IMR-90 (cell line): Measurements from ENCODE around the gene CYP4V2. TPM values are rescaled to one million over a fixed set of nuclear protein-coding genes. Genes with fewer than 3 reads are reported as not detected.

Source experiments
- ATAC-seq: fragments of 200-7000 bp; cut with Tn5 transposase; 2 replicates; pipeline ENCODE4 v1.9.1; 2020; ENCODE audit warnings: low read depth, mild to moderate bottlenecking, moderate library complexity
- BruUV-seq: library from RNA; stranded (reverse); fragments of 400-500 nt; replicated peaks from 2 replicates; lab custom pipeline; 2021; lab: Mats Ljungman, UMichigan
- CTCF ChIA-PET: fragments of 300-600 bp; formaldehyde crosslinking; extraction: SDS; loops from one replicate; lab custom pipeline; 2021; ENCODE audit warnings: antibody characterized with exemption; lab: Yijun Ruan, JAX
- POLR2A ChIA-PET: fragments of 300-600 bp; sonication (Branson Sonifier 250); formaldehyde crosslinking; loops from one replicate; lab custom pipeline; 2022; ENCODE audit warnings: antibody characterized with exemption; ENCODE audit not compliant: unreplicated experiment; lab: Charles Lee
- DNase-seq: peaks from one replicate; pipeline ENCODE4 v3.0.0; 2013
- H2AFZ ChIP-seq: replicated peaks from 2 replicates; pipeline ENCODE3; 2013; ENCODE audit warnings: low read length, mild to moderate bottlenecking; ENCODE audit not compliant: poor library complexity
- H2AK5ac ChIP-seq: 2 replicates; pipeline ENCODE4 v1.6.1; 2013; ENCODE audit warnings: low read depth, low read length, inconsistent platforms
- H2AK9ac ChIP-seq: replicated peaks from 2 replicates; pipeline ENCODE3; 2013; ENCODE audit warnings: mild to moderate bottlenecking, low read depth, low read length, moderate library complexity; ENCODE audit not compliant: poor library complexity
- H2BK120ac ChIP-seq: 2 replicates; pipeline ENCODE4 v1.6.1; 2013; ENCODE audit warnings: low read depth, low read length, inconsistent platforms
- H2BK15ac ChIP-seq: 3 replicates; pipeline ENCODE4 v1.6.1; 2013; ENCODE audit warnings: low read depth, low read length, inconsistent platforms
- H2BK20ac ChIP-seq: 2 replicates; pipeline ENCODE4 v1.6.1; 2013; ENCODE audit warnings: low read depth, mild to moderate bottlenecking, inconsistent platforms, low read length, moderate library complexity
- H2BK5ac ChIP-seq: 2 replicates; pipeline ENCODE4 v1.6.1; 2013; ENCODE audit warnings: mild to moderate bottlenecking, low read depth, low read length, inconsistent platforms; ENCODE audit not compliant: poor library complexity, severe bottlenecking
- H3K14ac ChIP-seq: replicated peaks from 2 replicates; pipeline ENCODE4 v1.6.1; 2013; ENCODE audit warnings: low read depth, low read length, inconsistent platforms
- H3K18ac ChIP-seq: 2 replicates; pipeline ENCODE4 v1.6.1; 2013; ENCODE audit warnings: low read depth, low read length, control low read depth
- H3K23ac ChIP-seq: 2 replicates; pipeline ENCODE4 v1.6.1; 2013; ENCODE audit warnings: low read depth, low read length, inconsistent platforms
- H3K27ac ChIP-seq: 2 replicates; pipeline ENCODE4 v1.5.1; 2013; ENCODE audit warnings: mild to moderate bottlenecking, control low read depth, low read length; ENCODE audit not compliant: insufficient read depth
- H3K27me3 ChIP-seq: 2 replicates; pipeline ENCODE4 v1.6.1; 2013; ENCODE audit warnings: low read length; ENCODE audit not compliant: control insufficient read depth, insufficient read depth
- H3K36me3 ChIP-seq: 2 replicates; pipeline ENCODE4 v1.6.1; 2013; ENCODE audit warnings: low read length, mixed read lengths; ENCODE audit not compliant: control insufficient read depth, insufficient read depth
- H3K4ac ChIP-seq: 2 replicates; pipeline ENCODE4 v1.6.1; 2013; ENCODE audit warnings: low read depth, low read length, inconsistent platforms
- H3K4me1 ChIP-seq: 2 replicates; pipeline ENCODE4 v1.6.1; 2013; ENCODE audit warnings: low read length, mixed read lengths; ENCODE audit not compliant: control insufficient read depth, insufficient read depth
- H3K4me2 ChIP-seq: 2 replicates; pipeline ENCODE4 v1.6.1; 2013; ENCODE audit warnings: low read depth, mild to moderate bottlenecking, control low read depth, low read length, moderate library complexity
- H3K4me3 ChIP-seq: 2 replicates; pipeline ENCODE4 v1.5.1; 2013; ENCODE audit warnings: low read depth, mild to moderate bottlenecking, control low read depth, low read length, moderate library complexity; ENCODE audit not compliant: insufficient read depth
- H3K56ac ChIP-seq: 2 replicates; pipeline ENCODE4 v1.6.1; 2013; ENCODE audit warnings: low read length, inconsistent platforms; ENCODE audit not compliant: insufficient read depth; ENCODE audit errors: extremely low read depth
- H3K79me1 ChIP-seq, 2 experiments: 2 replicates each; pipeline ENCODE4 v1.6.1; 2013; ENCODE audit warnings: low read length in 2 of 2, inconsistent platforms in 1 of 2, low read depth in 1 of 2
- H3K9ac ChIP-seq: 2 replicates; pipeline ENCODE4 v1.6.1; 2013; ENCODE audit warnings: low read depth, low read length, control low read depth
- H3K9me1 ChIP-seq: 2 replicates; pipeline ENCODE4 v1.6.1; 2013; ENCODE audit warnings: low read length, inconsistent platforms; ENCODE audit not compliant: insufficient read depth
- H3K9me3 ChIP-seq: 2 replicates; pipeline ENCODE4 v1.6.1; 2013; ENCODE audit warnings: low read length; ENCODE audit not compliant: control insufficient read depth, insufficient read depth
- H4K20me1 ChIP-seq: 2 replicates; pipeline ENCODE4 v1.6.1; 2013; ENCODE audit warnings: low read length, inconsistent platforms; ENCODE audit not compliant: insufficient read depth
- H4K5ac ChIP-seq: 2 replicates; pipeline ENCODE4 v1.6.1; 2013; ENCODE audit warnings: mild to moderate bottlenecking, low read depth, low read length, control low read depth
- H4K8ac ChIP-seq, 2 experiments: 2 replicates each; pipeline ENCODE4 v1.6.1; 2013; ENCODE audit warnings: low read depth in 2 of 2, low read length in 2 of 2, control low read depth in 1 of 2, inconsistent platforms in 1 of 2
- H4K91ac ChIP-seq: 2 replicates; pipeline ENCODE4 v1.6.1; 2013; ENCODE audit warnings: low read depth, low read length, inconsistent platforms; ENCODE audit not compliant: insufficient read depth
- BHLHE40 ChIP-seq: fragments of 150-350 bp; IDR thresholded peaks from 2 replicates; pipeline ENCODE4 v1.6.1; 2016; ENCODE audit warnings: mild to moderate bottlenecking, low read depth, low read length
- CEBPB ChIP-seq: IDR thresholded peaks from 2 replicates; pipeline ENCODE4 v1.6.1; 2012; ENCODE audit warnings: low read depth, low read length, improper control_type of control experiment
- CHD1 ChIP-seq: IDR thresholded peaks from 2 replicates; pipeline ENCODE4 v1.6.1; 2012; ENCODE audit warnings: low read depth, low read length, improper control_type of control experiment
- CTCF ChIP-seq: conservative IDR thresholded peaks from 2 replicates; pipeline ENCODE4 v1.5.1; 2012; ENCODE audit warnings: mild to moderate bottlenecking, low read depth, low read length, improper control_type of control experiment
- ELK1 ChIP-seq: fragments of 150-350 bp; IDR thresholded peaks from 2 replicates; pipeline ENCODE4 v1.6.1; 2016; ENCODE audit warnings: low read depth, mild to moderate bottlenecking, low read length, moderate library complexity, borderline replicate concordance
- FOS ChIP-seq: fragments of 150-350 bp; IDR thresholded peaks from 2 replicates; pipeline ENCODE4 v1.6.1; 2016; ENCODE audit warnings: low read depth, low read length
- MAFK ChIP-seq: IDR thresholded peaks from 2 replicates; pipeline ENCODE4 v1.6.1; 2012; ENCODE audit warnings: low read depth, low read length, improper control_type of control experiment
- MAZ ChIP-seq: IDR thresholded peaks from 2 replicates; pipeline ENCODE4 v1.6.1; 2012; ENCODE audit warnings: low read depth, mild to moderate bottlenecking, low read length, improper control_type of control experiment, moderate library complexity, borderline replicate concordance
- MXI1 ChIP-seq: IDR thresholded peaks from 2 replicates; pipeline ENCODE4 v1.6.1; 2012; ENCODE audit warnings: low read depth, mild to moderate bottlenecking, low read length, moderate library complexity, borderline replicate concordance
- NFE2L2 ChIP-seq: fragments of 150-350 bp; IDR thresholded peaks from 2 replicates; pipeline ENCODE4 v1.6.1; 2016; ENCODE audit warnings: low read depth, mild to moderate bottlenecking, low read length
- POLR2A ChIP-seq: IDR thresholded peaks from 2 replicates; pipeline ENCODE4 v1.6.1; 2012; ENCODE audit warnings: mild to moderate bottlenecking, low read depth, low read length
- RAD21 ChIP-seq: IDR thresholded peaks from 2 replicates; pipeline ENCODE4 v1.6.1; 2012; ENCODE audit warnings: low read length, improper control_type of control experiment
- RCOR1 ChIP-seq: IDR thresholded peaks from 2 replicates; pipeline ENCODE4 v1.6.1; 2012; ENCODE audit warnings: mild to moderate bottlenecking, low read length, improper control_type of control experiment; ENCODE audit not compliant: insufficient replicate concordance
- RFX5 ChIP-seq: IDR thresholded peaks from 2 replicates; pipeline ENCODE4 v1.8.0; 2012; ENCODE audit warnings: low read depth, mild to moderate bottlenecking, low read length, moderate library complexity
- SMC3 ChIP-seq: fragments of 150-350 bp; IDR thresholded peaks from 2 replicates; pipeline ENCODE4 v1.6.1; 2016; ENCODE audit warnings: low read depth, mild to moderate bottlenecking, antibody characterized with exemption, low read length, moderate library complexity
- WGBS, 2 experiments: methylation state at CpG; one replicate each; pipeline versions ENCODE4 v1.1.5 to v1.1.7; 2013; ENCODE audit warnings: missing lambda C conversion rate in 2 of 2; ENCODE audit not compliant: insufficient read length in 1 of 2; ENCODE audit errors: extremely low coverage in 2 of 2; 5-methylcytosine and 5-hydroxymethylcytosine counted together
- dilution Hi-C: fragments of 300-500 bp; cut with HindIII; formaldehyde crosslinking; loops from one replicate; pipeline ENCODE4 v1.14.3; 2018; ENCODE audit warnings: low sequenced_read_pairs; ENCODE audit not compliant: unreplicated experiment
- in situ Hi-C: fragments of 300-500 bp; cut with MboI; formaldehyde crosslinking; loops from 3 replicates; pipeline ENCODE4 v1.14.3; 2019; ENCODE audit warnings: low sequenced_read_pairs, inconsistent platforms, mixed read lengths
- intact Hi-C: fragments of 100-400 bp; cut with micrococcal nuclease; formaldehyde crosslinking; loops from 2 replicates; pipeline ENCODE4 v1.10.0; 2022
- polyA plus RNA-seq, 3 experiments: library from polyadenylated mRNA; depleted of rRNA; stranded (reverse); fragments of >200 nt; gene quantifications; 2 replicates each; pipeline ENCODE4 v1.2.3, GENCODE V29; 2012; ENCODE audit warnings: low replicate concordance in 1 of 3
- total RNA-seq: library from RNA; depleted of rRNA; stranded (reverse); fragments of >200 nt; gene quantifications from 2 replicates; pipeline ENCODE4 v1.2.3, GENCODE V29; 2012
- TF ChIP-seq, protein P1 (sequence below): fragments of 150-350 bp; IDR thresholded peaks from 2 replicates; pipeline ENCODE4 v1.6.1; 2017; ENCODE audit warnings: mild to moderate bottlenecking, antibody characterized with exemption, low read length, low read depth

CYP4V2 gene
- total and polyA plus RNA-seq, 2 of the 4 experiments (the other 2 are of a cell fraction): 3.9 to 4.1 TPM

DNA sequence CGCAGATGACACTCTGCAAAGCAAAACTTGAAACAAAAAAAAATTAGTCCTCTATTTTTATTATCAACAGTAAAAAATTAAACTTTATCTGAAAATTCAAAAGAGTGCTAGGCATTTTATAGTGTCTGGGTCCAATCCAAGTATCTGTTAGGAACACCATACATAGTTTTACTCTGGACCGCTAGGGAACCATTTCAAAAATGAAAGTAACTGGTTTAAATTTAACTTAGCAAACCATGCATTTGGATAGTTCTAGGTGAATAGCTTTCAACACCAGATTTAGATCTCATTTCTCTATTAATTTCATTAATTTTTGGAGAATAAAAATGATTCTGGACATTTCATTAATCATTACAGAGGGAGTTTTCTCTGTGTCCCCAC is 37.1 kb downstream of the CYP4V2 start:
- Histone ChIP-seq H3K56ac (no peak overlapping the region), H3K4me2 (no peak overlapping the region; the same call in 1 of the 2 replicates), H3K4ac (no peak overlapping the region), H2BK20ac (no peak overlapping the region), H3K27ac (no peak overlapping the region), H3K23ac (no peak overlapping the region), H3K18ac (no peak overlapping the region), H3K79me1 (no peaks in the 10 kb centered on the region), H2AFZ (no peak overlapping the region), H3K9me1 (no peaks in the 10 kb centered on the region), H2BK5ac (no peak overlapping the region), H4K91ac (no peak overlapping the region), H2BK120ac (no peak overlapping the region), H4K20me1 (no peaks in the 10 kb centered on the region), H3K4me3 (no peak overlapping the region), H3K14ac (no peak overlapping the region), H2AK5ac (no peak overlapping the region), H3K9me3 (no peaks in the 10 kb centered on the region), H2BK15ac (no peak overlapping the region), H3K27me3 (no peaks in the 10 kb centered on the region), H3K4me1 (no peaks in the 10 kb centered on the region), H2AK9ac (no peak overlapping the region), H4K8ac (no peak overlapping the region), H4K5ac (no peak overlapping the region), H3K36me3 (no peaks in the 10 kb centered on the region), H3K9ac (no peak overlapping the region)
- intact Hi-C loops (no loop called here), dilution Hi-C loops (no loop called here), in situ Hi-C loops (no loop called here)
- ATAC-seq (peak; percentile 46; the same call in 1 of the 2 replicates), DNase-seq (no peak)
- no TSS peak for BruUV-seq
- no CpG with 5 or more reads among the region's 2 CpGs for WGBS, 2 experiments
- ChIA-PET POLR2A (no interaction called here), CTCF (no interaction called here)
- TF ChIP-seq RAD21 (no peak), SMC3 (no peak), FOS (no peak), MAZ (no peak), RCOR1 (no peak), CHD1 (no peak), MXI1 (no peak), RFX5 (no peak), BHLHE40 (no peak), CTCF (no peak), ELK1 (no peak), MAFK (no peak), CEBPB (no peak), NFE2L2 (no peak), POLR2A (no peak)
- TF ChIP-seq, protein P1, sequence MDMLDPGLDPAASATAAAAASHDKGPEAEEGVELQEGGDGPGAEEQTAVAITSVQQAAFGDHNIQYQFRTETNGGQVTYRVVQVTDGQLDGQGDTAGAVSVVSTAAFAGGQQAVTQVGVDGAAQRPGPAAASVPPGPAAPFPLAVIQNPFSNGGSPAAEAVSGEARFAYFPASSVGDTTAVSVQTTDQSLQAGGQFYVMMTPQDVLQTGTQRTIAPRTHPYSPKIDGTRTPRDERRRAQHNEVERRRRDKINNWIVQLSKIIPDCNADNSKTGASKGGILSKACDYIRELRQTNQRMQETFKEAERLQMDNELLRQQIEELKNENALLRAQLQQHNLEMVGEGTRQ: no peak
